ENCODE data around the gene CYP2W1.

The CYP2W1 gene

GRCh38 chr7:982511-983003 is 424 bp upstream of the CYP2W1 start:
- DNase-seq = no peak

- DNase-seq = no peak
These were observed 663 bp downstream of the CYP2W1 start for GRCh38 chr7:983616-984071.

- no peak for DNase-seq
These were observed 1.6 kb downstream of the CYP2W1 start for GRCh38 chr7:984361-985126.

- DNase-seq = no peak
These were observed 2.1 kb downstream of the CYP2W1 start for GRCh38 chr7:985127-985416.

GRCh38 chr7:985915-986741 is 3.1 kb downstream of the CYP2W1 start:
- DNase-seq = no peak

GRCh38 chr7:986766-987751 is 4.1 kb downstream of the CYP2W1 start:
- DNase-seq = no peak

- no peak for DNase-seq
These were observed 4.9 kb downstream of the CYP2W1 start for GRCh38 chr7:987909-988308.

GRCh38 chr7:988426-988911 is 5.5 kb downstream of the CYP2W1 start:
- DNase-seq = no peak

- no peak for DNase-seq
These were observed 6.1 kb downstream of the CYP2W1 start for GRCh38 chr7:988963-989529.

- no peak for DNase-seq
These were observed 7.5 kb downstream of the CYP2W1 start for GRCh38 chr7:990352-990932.

GRCh38 chr7:990933-991728 is 8.2 kb downstream of the CYP2W1 start:
- no peak for DNase-seq

- DNase-seq = no peak
These were observed 9.0 kb downstream of the CYP2W1 start for GRCh38 chr7:991729-992656.

- DNase-seq = peak; percentile 94
These were observed 10.0 kb downstream of the CYP2W1 start for GRCh38 chr7:992709-993607.

- no peak for DNase-seq
These were observed 11.8 kb downstream of the CYP2W1 start for GRCh38 chr7:994592-995308.

- DNase-seq = no peak
These were observed 12.6 kb downstream of the CYP2W1 start for GRCh38 chr7:995571-995970.

GRCh38 chr7:996079-996872 is 13.3 kb downstream of the CYP2W1 start:
- no peak for DNase-seq

Measured in NCI-H2171 treated with DMSO at 0.1 percent for 48 hours (cell line).